ENCODE measurements around the gene HTR1E.
"Not testable (repeated sequence)": the region's sequence is repeated elsewhere in the genome, so short reads cannot be mapped to it uniquely, and the experiment has no call there.

The HTR1E gene

GRCh38 chr6:87001494-87001893 is 64.2 kb downstream of the HTR1E start:
- DNase-seq: no peak

DNA sequence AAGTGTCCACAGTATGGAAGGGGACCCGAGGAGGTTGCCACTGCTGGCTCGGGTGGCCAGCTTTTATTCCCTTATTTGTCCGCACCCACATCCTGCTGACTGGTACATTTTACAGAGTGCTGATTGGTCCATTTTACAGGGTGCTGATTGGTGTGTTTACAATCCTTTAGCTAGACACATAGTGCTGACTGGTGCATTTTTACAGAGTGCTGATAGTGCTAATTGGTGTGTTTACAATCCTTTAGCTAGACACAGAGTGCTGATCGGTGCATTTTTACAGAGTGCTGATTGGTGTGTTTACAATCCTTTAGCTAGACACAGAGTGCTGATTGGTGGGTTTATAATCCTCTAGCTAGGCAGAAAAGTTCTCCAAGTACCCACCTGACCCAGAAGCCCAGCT is 65.1 kb downstream of the HTR1E start:
- H3K4me3 ChIP-seq; H3K27ac ChIP-seq; H3K27me3 ChIP-seq; H3K36me3 ChIP-seq; H3K4me1 ChIP-seq; DNase-seq; intact Hi-C loops (cut with DNase I; ENCODE audit: low total_unique reads); H3K9me3 ChIP-seq: not testable (repeated sequence)

More at GRCh38 chr6:87001494-87001893, 64.2 kb downstream of the HTR1E start:
- Histone ChIP-seq H3K36me3 (no peaks in the 10 kb centered on the region), H3K27me3 (no peaks in the 10 kb centered on the region), H3K4me1 (no peaks in the 10 kb centered on the region), H3K4me3 (no peak overlapping the region), H3K9me3 (peaks cover 0 to 4% (median 0%) of the 10 kb centered on the region in 3 donors), H3K27ac (no peak overlapping the region)
- TF ChIP-seq CTCF (IDR thresholded peaks at IDR 0.05): no peak
- intact Hi-C loops (cut with DNase I; ENCODE audit: low total_unique reads): no loop called here

DNA sequence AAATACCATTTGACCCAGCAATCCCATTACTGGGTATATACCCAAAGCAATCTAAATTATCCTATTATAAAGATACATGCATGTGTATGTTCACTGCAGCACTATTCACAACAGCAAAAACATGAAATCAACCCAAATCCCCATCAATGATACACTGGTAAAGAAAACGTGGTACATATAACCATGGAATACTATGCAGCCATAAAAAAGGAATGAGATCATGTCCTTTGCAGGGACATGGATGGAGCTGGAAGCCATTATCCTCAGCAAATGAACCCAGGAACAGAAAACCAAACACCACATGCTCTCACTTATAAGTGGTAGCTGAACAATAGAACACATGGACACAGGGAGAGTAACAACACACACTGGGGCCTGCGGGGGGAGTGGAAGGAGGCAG is 69.2 kb downstream of the HTR1E start:
- H3K4me3 ChIP-seq; intact Hi-C loops (cut with DNase I; ENCODE audit: low total_unique reads); H3K27me3 ChIP-seq; H3K4me1 ChIP-seq; H3K36me3 ChIP-seq; H3K9me3 ChIP-seq; DNase-seq; H3K27ac ChIP-seq: not testable (repeated sequence)

DNA sequence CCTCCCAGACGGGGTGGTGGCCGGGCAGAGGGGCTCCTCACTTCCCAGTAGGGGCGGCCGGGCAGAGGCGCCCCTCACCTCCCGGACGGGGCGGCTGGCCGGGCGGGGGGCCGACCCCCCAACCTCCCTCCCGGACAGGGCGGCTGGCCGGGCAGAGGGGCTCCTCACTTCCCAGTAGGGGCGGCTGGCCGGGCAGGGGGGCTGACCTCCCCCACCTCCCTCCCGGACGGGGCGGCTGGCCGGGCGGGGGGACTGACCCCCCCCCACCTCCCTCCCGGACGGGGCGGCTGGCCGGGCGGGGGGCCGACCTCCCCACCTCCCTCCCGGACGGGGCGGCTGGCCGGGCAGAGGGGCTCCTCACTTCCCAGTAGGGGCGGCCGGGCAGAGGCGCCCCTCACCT is 72.3 kb downstream of the HTR1E start:
- H3K36me3 ChIP-seq; H3K27me3 ChIP-seq; H3K4me1 ChIP-seq; H3K4me3 ChIP-seq; intact Hi-C loops (cut with DNase I; ENCODE audit: low total_unique reads); H3K9me3 ChIP-seq; DNase-seq; H3K27ac ChIP-seq: not testable (repeated sequence)

DNA sequence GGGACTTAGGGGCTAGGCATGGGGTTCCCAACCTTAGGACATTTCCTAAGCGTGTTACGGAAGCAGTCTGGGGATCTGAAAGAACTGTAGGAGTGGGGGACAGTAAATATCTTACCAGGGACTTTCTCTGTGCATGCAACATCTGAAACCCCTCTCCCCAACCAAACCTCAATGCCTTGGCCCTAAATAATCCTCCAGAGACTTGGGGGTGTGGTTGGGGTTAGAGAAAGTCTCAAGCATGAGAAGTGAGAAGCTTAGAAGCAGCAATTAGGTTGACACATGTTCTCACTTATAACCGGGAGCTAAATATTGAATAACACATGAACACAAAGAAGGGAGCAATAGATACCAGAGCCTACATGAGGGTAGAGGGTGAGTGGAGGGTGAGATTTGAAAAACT is 74.7 kb downstream of the HTR1E start:
- Histone ChIP-seq H3K27ac (no peak overlapping the region), H3K27me3 (no peaks in the 10 kb centered on the region), H3K4me1 (no peaks in the 10 kb centered on the region), H3K9me3 (no peaks in the 10 kb centered on the region), H3K36me3 (no peaks in the 10 kb centered on the region), H3K4me3 (no peak overlapping the region)
- DNase-seq: no peak
- TF ChIP-seq CTCF (IDR thresholded peaks at IDR 0.05): no peak
- intact Hi-C loops (cut with DNase I; ENCODE audit: low total_unique reads): no loop called here

DNA sequence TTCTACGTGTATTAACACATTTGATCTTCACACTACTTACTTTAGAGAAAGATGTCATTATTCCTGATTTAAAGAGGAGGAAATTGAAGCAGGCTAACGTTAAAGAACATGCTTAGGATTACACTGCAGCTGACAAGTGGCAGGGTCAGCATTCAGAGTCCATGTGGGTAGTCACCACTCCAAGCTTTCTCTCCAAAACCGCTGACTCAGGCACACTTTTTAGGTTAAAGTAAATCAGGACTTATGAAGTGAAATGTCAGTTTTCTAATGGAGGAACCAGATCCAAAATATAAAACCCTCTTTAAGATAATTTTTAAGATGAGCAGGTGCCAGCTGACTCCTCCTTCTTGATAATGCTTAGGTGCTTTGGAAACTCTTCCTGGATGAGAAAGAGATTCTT is 75.4 kb downstream of the HTR1E start:
- Histone ChIP-seq H3K27ac (no peak overlapping the region), H3K4me1 (no peaks in the 10 kb centered on the region), H3K4me3 (no peak overlapping the region), H3K27me3 (no peaks in the 10 kb centered on the region), H3K9me3 (no peaks in the 10 kb centered on the region), H3K36me3 (no peaks in the 10 kb centered on the region)
- TF ChIP-seq CTCF (IDR thresholded peaks at IDR 0.05): no peak
- intact Hi-C loops (cut with DNase I; ENCODE audit: low total_unique reads): no loop called here
- DNase-seq: no peak

GRCh38 chr6:87016772-87017171 is 79.4 kb downstream of the HTR1E start:
- Histone ChIP-seq H3K9me3 (no peaks in the 10 kb centered on the region), H3K36me3 (no peaks in the 10 kb centered on the region), H3K4me3 (no peak overlapping the region), H3K27me3 (no peaks in the 10 kb centered on the region), H3K27ac (no peak overlapping the region), H3K4me1 (no peaks in the 10 kb centered on the region)
- TF ChIP-seq CTCF (IDR thresholded peaks at IDR 0.05): no peak
- intact Hi-C loops (cut with DNase I; ENCODE audit: low total_unique reads): no loop called here
- no peak for DNase-seq

Measured in tibial artery (tissue), 4 donors.